ENCODE results near the gene NARF. TPM values are rescaled to one million over a fixed set of nuclear protein-coding genes. Genes with fewer than 3 reads are reported as not detected.

NARF gene
- total RNA-seq, 1 donor, result 21.6 TPM

GRCh38 chr17:82492643-82493225 is 34.2 kb downstream of the NARF start:
- no peak for TF ChIP-seq CTCF (IDR thresholded peaks at IDR 0.05; ENCODE audit: insufficient read depth, low read depth, low read length)
- H3K4me3 ChIP-seq (ENCODE audit: low read depth, low read length), result no peak overlapping the region
- DNase-seq (ENCODE audit: low read depth), result peak; percentile 62

- DNase-seq (ENCODE audit: low read depth), result no peak
- no peak overlapping the region for H3K4me3 ChIP-seq (ENCODE audit: low read depth, low read length)
These were observed 34.8 kb downstream of the NARF start for GRCh38 chr17:82493226-82493781.

GRCh38 chr17:82494236-82495055 is 35.9 kb downstream of the NARF start:
- DNase-seq (ENCODE audit: low read depth), result peak; percentile 93
- peak; percentile 79 for TF ChIP-seq CTCF (IDR thresholded peaks at IDR 0.05; ENCODE audit: insufficient read depth, low read depth, low read length)
- H3K4me3 ChIP-seq (ENCODE audit: low read depth, low read length), result peak overlapping the region; percentile 41

More at GRCh38 chr17:82493226-82493781, 34.8 kb downstream of the NARF start:
- TF ChIP-seq CTCF (IDR thresholded peaks at IDR 0.05; ENCODE audit: insufficient read depth, low read depth, low read length), result no peak

- DNase-seq (ENCODE audit: low read depth), result no peak
- no peak for TF ChIP-seq CTCF (IDR thresholded peaks at IDR 0.05; ENCODE audit: insufficient read depth, low read depth, low read length)
- no peak overlapping the region for H3K4me3 ChIP-seq (ENCODE audit: low read depth, low read length)
These were observed 37.4 kb downstream of the NARF start for GRCh38 chr17:82495844-82496528.

- H3K4me3 ChIP-seq (ENCODE audit: low read depth, low read length), result peak overlapping the region; percentile 75
- TF ChIP-seq CTCF (IDR thresholded peaks at IDR 0.05; ENCODE audit: insufficient read depth, low read depth, low read length), result no peak
- DNase-seq (ENCODE audit: low read depth), result peak; percentile 94
These were observed 38.2 kb downstream of the NARF start for GRCh38 chr17:82496529-82497434.

All from fibroblast of villous mesenchyme (primary cell).